Testis (tissue), 2 donors: ENCODE measurements around the gene CLIP1.

ENCODE experiments used
- CTCF ChIP-seq, 3 experiments: fragments of 450-650 bp in 2 of 3; fragments of 200-600 bp in 1 of 3; sonication (generic) in 1 of 3; IDR thresholded peaks; one replicate each; pipeline ENCODE4 v1.5.1; 2016 to 2019; ENCODE audit warnings: antibody characterized with exemption in 3 of 3, mild to moderate bottlenecking in 2 of 3, moderate library complexity in 1 of 3
- POLR2A ChIP-seq: fragments of 450-650 bp; IDR thresholded peaks from one replicate; pipeline ENCODE4 v1.6.1; 2017; ENCODE audit warnings: antibody characterized with exemption, mild to moderate bottlenecking, moderate library complexity

GRCh38 chr12:122454739-122455138 lies 32.3 kb upstream of the CLIP1 start:
- TF ChIP-seq CTCF (IDR thresholded peaks at IDR 0.05) = no peak
- TF ChIP-seq POLR2A = no peak
